ENCODE measurements around the gene TMEM235. TPM values are rescaled to one million over a fixed set of nuclear protein-coding genes. Genes with fewer than 3 reads are reported as not detected.

The TMEM235 gene
- total RNA-seq, 1 donor, result not detected

DNA sequence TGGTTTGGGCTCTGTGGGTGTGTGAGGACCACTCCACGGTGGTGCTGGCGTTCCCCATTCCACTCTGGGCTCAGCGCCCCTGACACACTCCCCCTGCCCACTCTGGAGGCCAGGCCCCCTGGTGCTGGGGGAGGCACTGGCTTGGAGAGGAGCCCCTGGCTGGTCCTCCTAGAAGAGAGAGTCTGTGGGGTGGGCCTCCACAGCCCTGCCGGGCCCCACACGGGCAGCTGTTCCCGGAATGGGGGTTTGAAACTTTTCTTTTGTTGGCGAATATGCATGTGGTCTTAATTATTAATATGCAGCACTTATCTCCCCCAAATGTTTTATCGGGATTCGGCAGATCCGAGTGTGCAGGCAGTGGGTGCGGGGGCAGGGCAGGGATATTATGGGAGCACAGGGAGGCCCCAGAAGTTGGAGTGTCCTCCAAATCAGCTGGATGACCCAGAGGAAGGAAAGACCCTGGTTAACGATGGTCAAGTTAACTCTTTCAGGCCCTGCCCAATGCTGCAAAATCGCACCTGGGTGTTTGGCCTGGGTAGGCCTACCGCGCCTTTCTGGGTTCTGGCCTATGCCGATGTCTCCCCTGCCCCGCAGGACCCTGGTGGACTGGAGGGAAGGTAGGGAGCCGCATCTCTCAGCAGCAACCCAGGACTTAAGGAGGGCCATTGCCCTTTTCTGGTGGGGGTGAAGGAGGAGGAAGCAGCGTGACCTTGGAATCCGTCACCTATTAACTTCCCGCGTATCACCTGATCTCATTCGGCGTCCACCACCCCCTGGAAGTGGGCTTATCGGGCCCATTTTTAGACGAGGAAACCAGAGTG, 36.0 kb downstream of the TMEM235 start:
- Histone ChIP-seq H2AFZ (ENCODE audit: low read length) (no peak overlapping the region), H3K4me3 (ENCODE audit: insufficient read depth, low read length) (no peak overlapping the region), H3K36me3 (ENCODE audit: insufficient read depth, low read length) (no peaks in the 10 kb centered on the region), H3K4me2 (ENCODE audit: insufficient read depth, low read length) (no peak overlapping the region), H3K4me1 (ENCODE audit: insufficient read depth, low read length) (no peaks in the 10 kb centered on the region), H3K9me3 (ENCODE audit: low read depth, low read length) (no peaks in the 10 kb centered on the region), H3K79me2 (ENCODE audit: insufficient read depth, low read length) (no peaks in the 10 kb centered on the region), H3K27ac (ENCODE audit: low read depth, low read length) (no peak overlapping the region), H3K27me3 (ENCODE audit: insufficient read depth, low read length) (peaks cover 41% of the 10 kb centered on the region), H4K20me1 (ENCODE audit: insufficient read depth, low read length) (no peaks in the 10 kb centered on the region)
- TF ChIP-seq, protein P1, sequence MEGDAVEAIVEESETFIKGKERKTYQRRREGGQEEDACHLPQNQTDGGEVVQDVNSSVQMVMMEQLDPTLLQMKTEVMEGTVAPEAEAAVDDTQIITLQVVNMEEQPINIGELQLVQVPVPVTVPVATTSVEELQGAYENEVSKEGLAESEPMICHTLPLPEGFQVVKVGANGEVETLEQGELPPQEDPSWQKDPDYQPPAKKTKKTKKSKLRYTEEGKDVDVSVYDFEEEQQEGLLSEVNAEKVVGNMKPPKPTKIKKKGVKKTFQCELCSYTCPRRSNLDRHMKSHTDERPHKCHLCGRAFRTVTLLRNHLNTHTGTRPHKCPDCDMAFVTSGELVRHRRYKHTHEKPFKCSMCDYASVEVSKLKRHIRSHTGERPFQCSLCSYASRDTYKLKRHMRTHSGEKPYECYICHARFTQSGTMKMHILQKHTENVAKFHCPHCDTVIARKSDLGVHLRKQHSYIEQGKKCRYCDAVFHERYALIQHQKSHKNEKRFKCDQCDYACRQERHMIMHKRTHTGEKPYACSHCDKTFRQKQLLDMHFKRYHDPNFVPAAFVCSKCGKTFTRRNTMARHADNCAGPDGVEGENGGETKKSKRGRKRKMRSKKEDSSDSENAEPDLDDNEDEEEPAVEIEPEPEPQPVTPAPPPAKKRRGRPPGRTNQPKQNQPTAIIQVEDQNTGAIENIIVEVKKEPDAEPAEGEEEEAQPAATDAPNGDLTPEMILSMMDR (IDR thresholded peaks at IDR 0.05; ENCODE audit: extremely low read depth, low read depth, low read length), result no peak
- peak; percentile 86 for DNase-seq (ENCODE audit: insufficient read length, low spot score, missing footprints)

DNA sequence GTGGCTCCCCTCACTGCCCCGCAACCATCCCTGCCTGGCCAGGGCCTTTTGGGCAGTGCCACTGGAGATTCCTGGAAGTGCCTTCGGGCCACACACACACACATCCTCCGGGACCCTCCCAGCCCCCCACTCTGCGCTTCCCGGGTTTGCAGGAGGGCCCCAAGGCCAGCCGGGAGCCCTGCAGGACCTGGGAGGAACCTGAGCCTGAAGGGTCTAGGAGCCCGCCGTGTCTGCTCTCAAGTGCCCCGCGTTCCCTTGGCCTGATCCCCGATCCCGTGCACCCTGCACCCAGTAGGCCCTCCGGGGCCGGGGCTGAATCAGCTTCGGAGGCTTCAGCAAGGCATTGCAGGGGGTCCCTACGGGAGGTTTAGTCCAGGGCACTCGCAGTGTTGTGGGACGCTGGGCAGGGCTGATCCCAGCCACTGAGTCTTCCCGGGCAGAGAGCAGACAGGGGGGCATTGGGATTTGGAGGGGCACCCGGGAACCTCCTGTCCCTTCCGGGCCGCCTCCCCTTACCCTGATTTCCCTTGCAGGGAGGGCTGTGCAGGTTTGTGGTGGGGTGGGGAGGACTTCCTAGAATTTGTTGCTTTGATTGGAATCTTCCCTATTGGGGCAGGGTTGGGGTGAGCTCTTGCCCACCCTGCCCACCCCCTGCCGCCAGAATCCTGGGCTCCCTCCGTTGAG, 36.9 kb downstream of the TMEM235 start:
- no peak overlapping the region for H2AFZ ChIP-seq (ENCODE audit: low read length)
- H3K4me1 ChIP-seq (ENCODE audit: insufficient read depth, low read length), result no peaks in the 10 kb centered on the region
- H3K27ac ChIP-seq (ENCODE audit: low read depth, low read length), result no peak overlapping the region
- no peak overlapping the region for H3K4me2 ChIP-seq (ENCODE audit: insufficient read depth, low read length)
- peak; percentile 69 for DNase-seq (ENCODE audit: insufficient read length, low spot score, missing footprints)
- H3K36me3 ChIP-seq (ENCODE audit: insufficient read depth, low read length), result no peaks in the 10 kb centered on the region
- TF ChIP-seq, protein P1 (IDR thresholded peaks at IDR 0.05; ENCODE audit: extremely low read depth, low read depth, low read length), result no peak
- no peak overlapping the region for H3K4me3 ChIP-seq (ENCODE audit: insufficient read depth, low read length)
- no peaks in the 10 kb centered on the region for H3K9me3 ChIP-seq (ENCODE audit: low read depth, low read length)
- no peaks in the 10 kb centered on the region for H4K20me1 ChIP-seq (ENCODE audit: insufficient read depth, low read length)
- no peaks in the 10 kb centered on the region for H3K79me2 ChIP-seq (ENCODE audit: insufficient read depth, low read length)
- peaks cover 46% of the 10 kb centered on the region for H3K27me3 ChIP-seq (ENCODE audit: insufficient read depth, low read length)

GRCh38 chr17:78268951-78269905, 37.8 kb downstream of the TMEM235 start:
- DNase-seq (ENCODE audit: insufficient read length, low spot score, missing footprints), result peak; percentile 78
- no peaks in the 10 kb centered on the region for H3K4me1 ChIP-seq (ENCODE audit: insufficient read depth, low read length)
- H3K4me3 ChIP-seq (ENCODE audit: insufficient read depth, low read length), result no peak overlapping the region
- TF ChIP-seq, protein P1 (IDR thresholded peaks at IDR 0.05; ENCODE audit: extremely low read depth, low read depth, low read length), result no peak
- peaks cover 49% of the 10 kb centered on the region for H3K27me3 ChIP-seq (ENCODE audit: insufficient read depth, low read length)
- H3K27ac ChIP-seq (ENCODE audit: low read depth, low read length), result no peak overlapping the region
- no peak overlapping the region for H2AFZ ChIP-seq (ENCODE audit: low read length)
- H3K79me2 ChIP-seq (ENCODE audit: insufficient read depth, low read length), result no peaks in the 10 kb centered on the region
- H3K9me3 ChIP-seq (ENCODE audit: low read depth, low read length), result no peaks in the 10 kb centered on the region
- no peak overlapping the region for H3K4me2 ChIP-seq (ENCODE audit: insufficient read depth, low read length)
- H3K36me3 ChIP-seq (ENCODE audit: insufficient read depth, low read length), result no peaks in the 10 kb centered on the region
- no peaks in the 10 kb centered on the region for H4K20me1 ChIP-seq (ENCODE audit: insufficient read depth, low read length)
